HepG2 (cell line): ENCODE measurements around the gene TCEA3. TPM values are rescaled to one million over a fixed set of nuclear protein-coding genes. Genes with fewer than 3 reads are reported as not detected.

Experiments
- CSRNP2 ChIP-seq: sonication (generic); formaldehyde crosslinking; conservative IDR thresholded peaks from 2 replicates; pipeline ENCODE4 v1.8.0; 2022; ENCODE audit warnings: low read depth, missing genetic modification reagents
- DNMT3B ChIP-seq: conservative IDR thresholded peaks from 2 replicates; pipeline ENCODE4 v1.6.1; 2016; ENCODE audit warnings: missing biosample characterization, control low read depth
- DR1 ChIP-seq: sonication (generic); formaldehyde crosslinking; IDR thresholded peaks from 2 replicates; pipeline ENCODE4 v1.8.0; 2021; ENCODE audit warnings: mild to moderate bottlenecking, missing genetic modification reagents, inconsistent platforms
- ETS1 ChIP-seq: sonication (generic); formaldehyde crosslinking; IDR thresholded peaks from 2 replicates; pipeline ENCODE4 v1.4.0; 2020; ENCODE audit warnings: missing genetic modification reagents
- FOXJ3 ChIP-seq: sonication (generic); formaldehyde crosslinking; IDR thresholded peaks from 2 replicates; pipeline ENCODE4 v1.4.0; 2020; ENCODE audit warnings: missing genetic modification reagents, mild to moderate bottlenecking, borderline replicate concordance
- FOXO1 ChIP-seq: sonication (generic); formaldehyde crosslinking; IDR thresholded peaks from 2 replicates; pipeline ENCODE4 v1.4.0; 2020; ENCODE audit warnings: missing genetic modification reagents
- GFI1 ChIP-seq: sonication (generic); formaldehyde crosslinking; IDR thresholded peaks from 2 replicates; pipeline ENCODE4 v1.5.0; 2020; ENCODE audit warnings: missing genetic modification reagents, mild to moderate bottlenecking, borderline replicate concordance
- HDAC6 ChIP-seq: fragments of 200-600 bp; sonication (generic); IDR thresholded peaks from 2 replicates; pipeline ENCODE4 v1.7.0; 2017; ENCODE audit warnings: mild to moderate bottlenecking, antibody characterized with exemption, low read length, low read depth
- HOXA5 ChIP-seq: sonication (generic); formaldehyde crosslinking; IDR thresholded peaks from 2 replicates; pipeline ENCODE4 v1.4.0; 2020; ENCODE audit warnings: missing genetic modification reagents
- HOXA9 ChIP-seq: sonication (generic); formaldehyde crosslinking; IDR thresholded peaks from 2 replicates; pipeline ENCODE4 v1.8.1; 2022; ENCODE audit warnings: missing genetic modification reagents, mild to moderate bottlenecking, moderate library complexity, borderline replicate concordance
- LCORL ChIP-seq, 2 experiments: fragments of 450-650 bp in 1 of 2; sonication (generic) in 1 of 2; formaldehyde crosslinking in 1 of 2; IDR thresholded peaks; 2 replicates each; pipeline versions ENCODE4 v1.5.0 to v1.6.1; 2017 to 2020; ENCODE audit warnings: antibody characterized with exemption in 1 of 2, missing genetic modification reagents in 1 of 2
- MBD4 ChIP-seq: IDR thresholded peaks from 2 replicates; pipeline ENCODE4 v1.6.1; 2012; ENCODE audit warnings: low read length, inconsistent platforms, borderline replicate concordance
- MED13 ChIP-seq: sonication (generic); formaldehyde crosslinking; IDR thresholded peaks from 2 replicates; pipeline ENCODE4 v1.5.0; 2020; ENCODE audit warnings: missing genetic modification reagents
- PTBP1 ChIP-seq: fragments of 200-400 bp; formaldehyde crosslinking; IDR thresholded peaks from 2 replicates; pipeline ENCODE4 v1.6.1; 2018; ENCODE audit warnings: low read length, low read depth; ENCODE audit not compliant: poor library complexity, severe bottlenecking
- SMYD3 ChIP-seq: sonication (generic); formaldehyde crosslinking; IDR thresholded peaks from 2 replicates; pipeline ENCODE4 v1.8.1; 2023; ENCODE audit warnings: mild to moderate bottlenecking, missing genetic modification reagents
- STAT5B ChIP-seq: sonication (generic); formaldehyde crosslinking; IDR thresholded peaks from 2 replicates; pipeline ENCODE4 v1.4.0; 2020; ENCODE audit warnings: missing genetic modification reagents
- ZC3H4 ChIP-seq: sonication (generic); formaldehyde crosslinking; IDR thresholded peaks from 2 replicates; pipeline ENCODE4 v1.4.0; 2020; ENCODE audit warnings: missing genetic modification reagents, borderline replicate concordance
- ZFP36L2 ChIP-seq: sonication (generic); formaldehyde crosslinking; IDR thresholded peaks from 2 replicates; pipeline ENCODE4 v1.4.0; 2020; ENCODE audit warnings: missing genetic modification reagents
- ZNF17 ChIP-seq: sonication (generic); formaldehyde crosslinking; IDR thresholded peaks from 2 replicates; pipeline ENCODE4 v1.5.0; 2020; ENCODE audit warnings: mild to moderate bottlenecking, missing genetic modification reagents
- ZNF235 ChIP-seq: sonication (generic); formaldehyde crosslinking; IDR thresholded peaks from 2 replicates; pipeline ENCODE4 v1.8.1; 2023; ENCODE audit warnings: mild to moderate bottlenecking, missing genetic modification reagents, borderline replicate concordance
- polyA plus RNA-seq, 8 experiments: library from polyadenylated mRNA; depleted of rRNA in 3 of 8; stranded (reverse) in 7 of 8; unstranded in 1 of 8; fragments of >200 nt; fragmentation: Illumina TruSeq in 4 of 8; extraction: Trizol in 4 of 8; gene quantifications; 2 replicates each; pipeline versions ENCODE4 v1.2.1 to v1.2.3, GENCODE V29; 2011 to 2016; ENCODE audit warnings: low read depth in 4 of 8, missing spikeins in 1 of 8, mixed read lengths in 1 of 8; ENCODE audit not compliant: insufficient read depth in 1 of 8
- total RNA-seq, 5 experiments: library from RNA; depleted of rRNA; stranded (reverse); fragments of >200 nt; fragmentation: Illumina TruSeq; extraction: Trizol; gene quantifications; 2 replicates each; pipeline ENCODE4 v1.2.3, GENCODE V29; 2016; ENCODE audit warnings: low read depth in 1 of 5
- TF ChIP-seq, protein P1 (sequence below): sonication (generic); formaldehyde crosslinking; IDR thresholded peaks from 2 replicates; pipeline ENCODE4 v1.9.0; 2022; ENCODE audit warnings: missing genetic modification reagents, mild to moderate bottlenecking, borderline replicate concordance
- TF ChIP-seq, protein P2 (sequence below): sonication (generic); formaldehyde crosslinking; IDR thresholded peaks from 2 replicates; pipeline ENCODE4 v1.4.0; 2020; ENCODE audit warnings: mild to moderate bottlenecking, missing genetic modification reagents

TCEA3 gene
- total and polyA plus RNA-seq, 2 of the 13 experiments (the other 11 are each of a cell fraction or from before 2014, with no cell fraction given), result 55.5 to 84.6 TPM

- peak; percentile 80 for TF ChIP-seq DR1 (CRISPR knock-in tag)
- peak; percentile 56; the same call in 1 of the 2 replicates for TF ChIP-seq ZNF235 (CRISPR knock-in tag)
- no peak for TF ChIP-seq ZFP36L2
- TF ChIP-seq, protein P1, sequence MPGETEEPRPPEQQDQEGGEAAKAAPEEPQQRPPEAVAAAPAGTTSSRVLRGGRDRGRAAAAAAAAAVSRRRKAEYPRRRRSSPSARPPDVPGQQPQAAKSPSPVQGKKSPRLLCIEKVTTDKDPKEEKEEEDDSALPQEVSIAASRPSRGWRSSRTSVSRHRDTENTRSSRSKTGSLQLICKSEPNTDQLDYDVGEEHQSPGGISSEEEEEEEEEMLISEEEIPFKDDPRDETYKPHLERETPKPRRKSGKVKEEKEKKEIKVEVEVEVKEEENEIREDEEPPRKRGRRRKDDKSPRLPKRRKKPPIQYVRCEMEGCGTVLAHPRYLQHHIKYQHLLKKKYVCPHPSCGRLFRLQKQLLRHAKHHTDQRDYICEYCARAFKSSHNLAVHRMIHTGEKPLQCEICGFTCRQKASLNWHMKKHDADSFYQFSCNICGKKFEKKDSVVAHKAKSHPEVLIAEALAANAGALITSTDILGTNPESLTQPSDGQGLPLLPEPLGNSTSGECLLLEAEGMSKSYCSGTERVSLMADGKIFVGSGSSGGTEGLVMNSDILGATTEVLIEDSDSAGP (CRISPR knock-in tag), result peak; percentile 93; the same call in 1 of the 2 replicates
- TF ChIP-seq HDAC6, result no peak
- peak; percentile 37; the same call in 1 of the 2 replicates for TF ChIP-seq GFI1
- TF ChIP-seq HOXA9 (CRISPR knock-in tag), result no peak
- no peak; the same call in 1 of the 2 replicates for TF ChIP-seq DNMT3B
- TF ChIP-seq HOXA5 (CRISPR knock-in tag), result peak; percentile 61; the same call in 1 of the 2 replicates
- TF ChIP-seq ZNF17 (CRISPR knock-in tag), result no peak
- no peak for TF ChIP-seq ETS1 (CRISPR knock-in tag)
- no peak for TF ChIP-seq MBD4
- no peak for TF ChIP-seq LCORL (IDR thresholded peaks at IDR 0.05)
- peak; percentile 94 for TF ChIP-seq LCORL (CRISPR knock-in tag; IDR thresholded peaks at IDR 0.05)
- no peak for TF ChIP-seq STAT5B (CRISPR knock-in tag)
- no peak for TF ChIP-seq CSRNP2 (CRISPR knock-in tag)
- TF ChIP-seq, protein P2, sequence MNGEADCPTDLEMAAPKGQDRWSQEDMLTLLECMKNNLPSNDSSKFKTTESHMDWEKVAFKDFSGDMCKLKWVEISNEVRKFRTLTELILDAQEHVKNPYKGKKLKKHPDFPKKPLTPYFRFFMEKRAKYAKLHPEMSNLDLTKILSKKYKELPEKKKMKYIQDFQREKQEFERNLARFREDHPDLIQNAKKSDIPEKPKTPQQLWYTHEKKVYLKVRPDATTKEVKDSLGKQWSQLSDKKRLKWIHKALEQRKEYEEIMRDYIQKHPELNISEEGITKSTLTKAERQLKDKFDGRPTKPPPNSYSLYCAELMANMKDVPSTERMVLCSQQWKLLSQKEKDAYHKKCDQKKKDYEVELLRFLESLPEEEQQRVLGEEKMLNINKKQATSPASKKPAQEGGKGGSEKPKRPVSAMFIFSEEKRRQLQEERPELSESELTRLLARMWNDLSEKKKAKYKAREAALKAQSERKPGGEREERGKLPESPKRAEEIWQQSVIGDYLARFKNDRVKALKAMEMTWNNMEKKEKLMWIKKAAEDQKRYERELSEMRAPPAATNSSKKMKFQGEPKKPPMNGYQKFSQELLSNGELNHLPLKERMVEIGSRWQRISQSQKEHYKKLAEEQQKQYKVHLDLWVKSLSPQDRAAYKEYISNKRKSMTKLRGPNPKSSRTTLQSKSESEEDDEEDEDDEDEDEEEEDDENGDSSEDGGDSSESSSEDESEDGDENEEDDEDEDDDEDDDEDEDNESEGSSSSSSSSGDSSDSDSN (CRISPR knock-in tag), result peak; percentile 83
- 0 out of 2 replicates have a peak, but pooled peaks have one; percentile 16 for TF ChIP-seq SMYD3
- peak; percentile 48; the same call in 1 of the 2 replicates for TF ChIP-seq FOXO1 (CRISPR knock-in tag)
- TF ChIP-seq FOXJ3 (CRISPR knock-in tag), result 0 out of 2 replicates have a peak, but pooled peaks have one; percentile 17
- peak; percentile 81; the same call in 1 of the 2 replicates for TF ChIP-seq MED13 (CRISPR knock-in tag)
- no peak for TF ChIP-seq PTBP1
- peak; percentile 53; the same call in 1 of the 2 replicates for TF ChIP-seq ZC3H4 (CRISPR knock-in tag)
These were observed 80.2 kb downstream of the TCEA3 start, which contains the start of gene HNRNPR (continued) for GRCh38 chr1:23344111-23344986.
